ENCODE data around the gene RAB36.

RAB36 gene

DNA sequence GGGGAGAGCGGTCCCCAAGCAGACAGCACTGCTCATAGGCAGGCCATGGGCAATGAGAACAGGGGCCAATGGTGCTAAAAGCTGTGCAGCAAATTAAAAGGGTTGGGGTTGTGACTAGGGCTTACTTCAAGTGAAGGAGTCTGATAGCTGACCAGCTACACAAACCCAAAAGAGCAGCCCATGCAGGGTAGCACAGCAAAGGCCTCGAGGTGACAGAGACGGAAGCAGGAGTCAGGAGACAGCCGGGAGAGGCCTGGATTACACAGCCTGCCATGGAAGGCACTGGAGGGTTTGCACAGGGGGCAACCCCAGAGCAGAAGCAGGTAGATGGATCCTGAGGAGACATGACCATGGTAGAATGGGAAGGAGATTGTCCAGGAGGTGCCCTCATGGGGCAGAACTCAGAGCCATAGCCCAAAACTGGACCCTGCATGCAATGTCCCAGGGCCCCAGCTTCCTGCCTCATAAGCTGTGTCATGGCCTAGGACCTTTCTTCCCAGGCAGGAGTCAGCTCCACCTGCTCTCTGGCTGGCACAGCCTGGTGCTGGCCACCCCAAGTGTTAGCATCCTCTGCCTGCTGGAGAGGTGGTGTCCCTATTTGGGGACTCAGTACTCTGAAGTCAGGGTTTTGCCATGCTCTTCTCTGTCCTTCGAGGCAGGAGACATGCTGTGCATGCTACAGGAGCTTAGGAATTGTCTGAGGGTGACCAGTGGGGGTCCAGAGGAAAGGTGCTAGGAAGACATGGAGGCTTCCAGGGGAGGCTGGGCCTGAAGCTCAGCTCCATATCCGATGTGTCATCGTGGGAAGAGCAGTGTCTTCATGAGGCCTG lies 36.8 kb upstream of the RAB36 start:
- DNase-seq: no peak

DNA sequence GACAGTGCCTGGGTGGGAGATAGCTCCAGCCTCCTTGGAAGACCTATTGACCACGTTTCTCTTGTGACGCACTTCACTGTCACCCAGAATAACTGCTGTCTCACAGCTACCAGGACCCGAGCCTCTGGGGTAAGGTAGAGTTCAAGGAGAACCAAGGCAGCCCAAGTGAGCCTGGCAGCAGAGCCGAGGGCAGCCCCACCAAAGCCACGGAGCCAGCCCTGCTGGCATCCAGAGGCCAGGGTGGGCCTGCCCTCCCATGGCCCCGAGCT lies 36.3 kb upstream of the RAB36 start:
- no peak for DNase-seq

DNA sequence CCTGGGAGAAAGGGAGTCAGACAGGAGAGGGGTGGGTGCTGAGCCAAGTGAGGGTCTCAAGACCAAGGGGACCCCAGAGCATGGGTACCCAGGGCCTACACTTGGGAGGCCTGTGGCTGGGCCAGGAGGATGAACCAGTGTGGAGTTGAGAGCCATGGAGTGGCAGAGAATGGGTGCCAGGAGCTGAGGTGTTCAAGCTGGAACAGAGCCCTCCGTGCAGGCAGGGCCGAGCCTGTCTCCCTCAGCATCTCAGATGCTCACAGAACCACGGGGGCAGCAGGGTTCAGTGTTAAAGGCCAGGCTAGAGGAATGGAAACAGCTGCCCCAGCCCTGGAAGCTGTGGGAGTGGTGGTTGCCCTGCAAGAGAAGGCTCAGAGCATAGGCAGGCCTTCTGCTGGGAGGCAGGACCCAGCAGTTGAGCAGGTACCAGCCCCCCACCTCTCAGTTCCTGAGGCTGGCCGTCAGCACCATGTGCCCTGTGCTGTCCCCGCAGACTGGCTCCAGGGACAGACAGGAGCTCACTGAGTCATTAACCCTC lies 35.8 kb upstream of the RAB36 start:
- no peak for DNase-seq

DNA sequence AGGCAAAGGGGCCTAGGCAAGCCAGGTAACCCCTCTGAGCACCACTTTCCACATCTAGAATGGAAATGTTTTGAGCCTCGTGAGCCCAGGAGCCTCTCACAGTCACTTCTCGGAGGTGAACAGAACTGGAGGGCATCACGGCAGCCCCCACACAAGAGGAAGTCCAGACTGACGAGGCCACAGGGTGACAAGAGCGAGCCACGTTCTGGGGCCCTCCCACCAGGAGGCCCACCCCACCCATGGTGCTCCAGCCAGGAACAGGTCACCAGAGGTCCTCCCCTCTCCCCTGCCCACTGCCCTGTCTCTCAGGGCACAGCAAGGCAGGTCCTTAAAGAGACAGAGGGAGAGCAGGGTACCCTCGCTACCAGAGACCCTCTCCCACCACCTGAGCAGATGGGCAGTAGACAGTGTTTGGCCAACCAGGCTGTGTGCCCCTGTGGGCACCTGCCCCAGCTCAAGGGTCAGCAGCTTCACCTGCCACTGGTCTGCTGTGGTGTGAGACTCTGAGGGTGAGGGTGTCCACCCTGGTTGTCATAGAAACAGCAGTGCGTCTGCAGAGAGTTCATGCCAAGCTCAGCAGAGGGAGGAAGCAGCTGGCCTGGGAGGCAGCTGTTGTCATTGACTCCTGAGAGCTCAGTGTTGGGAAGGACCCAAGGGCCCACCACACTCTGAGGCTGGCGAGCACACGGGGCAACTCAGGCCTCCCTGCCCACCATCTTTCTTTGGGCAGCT lies 34.9 kb upstream of the RAB36 start:
- DNase-seq: peak; percentile 68

DNA sequence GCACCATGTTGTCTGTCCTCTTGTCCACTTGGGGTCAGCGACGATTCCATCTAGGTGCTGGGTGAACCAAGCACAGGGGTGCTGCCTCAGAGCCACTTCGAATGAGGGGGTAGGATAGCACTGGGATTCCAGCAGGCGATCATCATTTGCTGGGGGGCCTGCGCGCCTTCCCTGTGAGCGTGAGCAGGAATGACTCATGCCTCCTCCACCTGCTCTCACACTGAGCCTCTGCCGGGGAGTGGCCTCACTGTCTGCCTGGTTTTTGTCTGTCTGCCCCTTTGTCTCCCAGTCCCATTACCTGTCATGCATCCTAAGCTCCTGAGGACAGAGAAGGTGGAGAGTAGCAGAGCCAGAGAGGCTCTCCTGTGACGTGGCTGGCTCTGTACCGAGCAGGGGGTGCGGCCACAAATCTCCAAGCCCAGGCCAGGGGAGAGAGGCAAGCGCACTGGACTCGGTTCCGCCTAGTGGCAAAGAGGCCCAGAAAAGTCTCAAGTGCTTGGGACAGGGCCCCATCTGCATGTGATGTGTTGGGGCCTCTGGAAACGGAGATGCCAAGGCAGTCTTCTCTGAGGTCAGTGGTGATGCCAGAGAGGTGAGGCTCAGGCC lies 34.3 kb upstream of the RAB36 start:
- DNase-seq: no peak

DNA sequence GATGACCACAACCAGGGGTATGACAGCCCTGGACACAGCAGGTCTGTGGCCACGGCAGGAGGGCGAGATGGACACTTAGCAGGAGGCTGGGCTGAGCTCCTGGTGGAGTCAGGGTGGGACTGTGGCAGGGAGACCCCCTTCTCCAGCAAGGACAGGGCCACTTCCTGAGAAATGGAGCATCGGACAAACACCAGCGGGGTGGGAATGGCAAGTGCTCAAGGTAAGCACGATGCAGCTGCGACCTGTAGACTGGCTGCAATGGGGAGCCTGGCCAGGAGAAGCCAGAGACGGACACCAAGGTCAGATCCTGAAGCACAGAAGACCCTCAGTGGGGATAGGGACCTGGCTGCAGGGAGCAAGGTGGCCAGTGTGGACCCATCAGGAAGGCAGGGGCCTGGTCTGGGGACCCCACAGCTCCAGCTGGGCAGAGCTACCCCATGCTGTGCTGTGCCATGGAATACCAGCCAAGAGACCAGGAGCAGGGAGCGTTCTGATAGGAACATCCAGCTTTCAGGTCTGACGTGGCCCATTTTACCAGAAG lies 32.7 kb upstream of the RAB36 start:
- DNase-seq: no peak

DNA sequence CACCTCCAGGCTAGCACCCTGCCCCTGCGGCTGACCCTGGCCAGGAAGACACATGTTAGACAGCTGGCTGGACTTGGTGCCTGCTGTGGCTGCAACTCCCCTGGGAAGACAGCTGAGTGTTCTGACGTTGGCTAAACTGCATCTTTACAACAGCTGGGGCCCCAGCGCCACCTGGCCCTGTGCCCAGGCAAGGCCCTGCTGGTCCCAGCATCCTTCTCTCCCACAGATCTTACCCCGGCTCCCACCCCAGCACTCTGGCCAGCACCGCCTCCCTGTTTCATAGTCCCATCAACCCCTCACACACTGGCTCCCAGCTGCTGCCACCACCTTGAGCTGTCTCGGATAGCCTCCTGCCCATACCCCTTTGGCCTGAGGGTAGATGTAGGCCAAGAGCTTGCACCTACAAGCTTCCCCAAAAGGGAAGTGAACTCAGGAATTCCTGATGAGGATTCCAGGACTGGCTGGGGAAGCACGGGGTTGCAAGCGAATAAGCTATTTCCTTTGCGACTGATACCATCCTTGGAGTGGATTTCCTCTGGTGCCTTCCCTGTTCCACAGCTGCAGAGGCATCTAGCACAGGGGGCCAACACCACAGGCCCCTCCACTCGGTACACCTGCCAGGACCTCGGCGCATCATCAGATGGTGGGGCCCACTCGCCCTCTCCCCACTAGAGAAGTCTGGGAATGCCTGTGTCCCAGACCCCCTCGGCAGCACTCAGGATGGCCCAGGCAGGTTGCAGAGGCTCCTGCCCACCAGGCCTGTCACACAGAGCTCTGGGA lies 32.0 kb upstream of the RAB36 start:
- peak; percentile 47 for DNase-seq

DNA sequence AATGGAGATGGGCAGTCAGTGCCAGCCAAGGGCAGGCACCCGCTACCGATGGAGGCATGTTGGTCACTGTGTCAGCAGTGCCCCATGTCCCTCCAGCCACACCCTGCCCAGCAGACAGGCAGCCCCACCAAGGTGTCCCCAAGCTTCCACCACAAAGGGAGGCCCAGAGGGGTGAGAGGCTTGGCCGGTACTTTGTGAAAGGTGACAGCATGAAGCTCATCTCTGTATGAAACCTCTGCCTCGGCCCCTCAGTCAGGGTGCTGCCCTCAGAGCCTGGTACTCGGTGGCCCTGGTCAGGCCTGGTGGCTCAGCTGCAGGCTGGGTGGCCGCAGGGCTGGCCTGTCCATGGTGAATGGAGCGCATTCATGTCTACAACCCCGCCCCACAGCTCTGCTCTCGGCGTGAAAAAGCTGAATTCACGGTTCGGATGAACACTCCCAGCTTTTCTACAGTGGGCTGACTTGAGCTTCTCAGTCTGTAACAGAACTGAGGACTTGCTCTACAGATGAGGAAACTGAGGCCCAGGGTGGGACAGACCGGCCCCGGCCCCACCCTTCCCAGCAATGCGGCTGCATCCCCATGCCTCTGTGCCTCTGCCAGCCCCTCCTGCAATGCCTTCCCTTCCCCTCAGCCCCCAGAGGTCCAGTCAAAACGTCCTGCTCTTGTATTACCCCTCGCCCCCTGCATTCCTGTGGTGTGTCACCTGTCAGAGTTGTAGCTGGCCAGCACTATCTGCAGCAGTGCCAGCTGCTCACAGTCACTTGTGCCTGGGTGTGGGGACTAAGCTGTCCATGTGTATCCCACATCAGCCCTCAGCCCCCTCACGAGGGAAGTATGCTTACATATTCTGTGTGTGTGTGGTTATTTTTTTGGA lies 31.2 kb upstream of the RAB36 start:
- DNase-seq: no peak

DNA sequence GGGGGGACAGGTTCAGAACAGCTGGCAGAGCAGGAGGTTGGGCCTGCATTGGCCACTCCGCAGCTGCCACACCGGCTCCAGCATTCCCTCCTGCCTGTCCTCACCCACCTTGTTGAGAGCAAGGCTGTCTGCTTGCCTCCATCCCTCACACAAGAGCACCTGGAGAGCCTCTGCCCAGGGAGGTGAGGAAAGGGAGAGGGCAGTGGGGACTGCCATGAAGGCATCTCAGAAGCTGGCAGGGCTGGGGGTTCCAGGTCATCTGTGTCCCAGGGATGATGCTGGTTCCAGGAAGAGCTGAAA lies 30.6 kb upstream of the RAB36 start:
- no peak for DNase-seq

DNA sequence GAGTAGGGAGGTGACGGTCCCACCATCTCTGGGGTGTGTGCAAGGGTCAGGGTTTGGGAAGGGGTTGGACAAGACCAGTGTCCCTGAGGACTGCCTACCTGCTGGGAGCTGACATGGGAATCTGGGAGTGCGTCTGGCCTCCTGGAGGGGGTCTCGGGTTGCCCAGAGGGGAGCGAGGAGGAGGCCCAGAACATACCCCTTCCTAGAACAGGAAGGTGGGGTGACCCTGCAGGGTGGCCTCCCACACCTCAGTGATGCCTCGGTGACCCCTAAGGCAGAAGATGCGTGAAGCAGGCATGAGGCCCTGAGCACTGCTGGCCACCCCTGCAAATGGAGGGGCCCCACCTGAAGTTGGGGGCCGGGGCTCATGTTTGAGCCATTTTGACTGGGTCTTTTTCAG lies 29.9 kb upstream of the RAB36 start:
- DNase-seq: no peak

DNA sequence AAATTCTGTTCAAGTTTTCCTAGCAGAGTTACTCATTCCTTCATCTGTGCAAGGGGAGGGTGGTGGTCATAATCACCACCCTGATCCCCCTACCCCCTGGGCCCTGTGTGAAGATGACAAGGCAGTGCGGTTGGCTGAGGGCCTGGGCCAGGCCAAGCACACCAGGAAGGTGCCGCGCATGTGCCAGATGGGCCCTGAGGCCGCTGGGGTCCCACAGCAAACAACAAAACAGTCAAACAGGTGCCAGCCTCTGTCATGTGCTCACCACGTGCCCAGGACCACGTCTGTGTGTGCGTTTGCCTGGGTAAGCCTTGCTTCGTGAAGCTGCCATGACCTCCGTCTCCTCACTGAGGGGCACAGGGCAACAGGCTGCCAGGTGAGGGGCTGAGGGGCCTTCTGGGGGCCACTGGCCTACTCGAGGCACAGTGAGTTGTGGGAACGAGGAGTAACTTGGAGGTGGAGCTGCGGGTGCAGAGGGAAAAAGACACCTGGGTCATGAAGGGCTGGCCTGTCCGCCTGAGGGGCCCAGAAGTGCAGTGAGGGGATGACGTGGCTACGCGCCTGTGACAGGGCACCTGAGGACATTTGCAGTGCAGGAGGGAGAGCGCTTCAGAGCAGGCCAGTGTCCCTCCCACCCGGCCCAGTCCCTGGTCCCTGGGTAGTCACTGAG lies 29.3 kb upstream of the RAB36 start:
- DNase-seq: no peak

DNA sequence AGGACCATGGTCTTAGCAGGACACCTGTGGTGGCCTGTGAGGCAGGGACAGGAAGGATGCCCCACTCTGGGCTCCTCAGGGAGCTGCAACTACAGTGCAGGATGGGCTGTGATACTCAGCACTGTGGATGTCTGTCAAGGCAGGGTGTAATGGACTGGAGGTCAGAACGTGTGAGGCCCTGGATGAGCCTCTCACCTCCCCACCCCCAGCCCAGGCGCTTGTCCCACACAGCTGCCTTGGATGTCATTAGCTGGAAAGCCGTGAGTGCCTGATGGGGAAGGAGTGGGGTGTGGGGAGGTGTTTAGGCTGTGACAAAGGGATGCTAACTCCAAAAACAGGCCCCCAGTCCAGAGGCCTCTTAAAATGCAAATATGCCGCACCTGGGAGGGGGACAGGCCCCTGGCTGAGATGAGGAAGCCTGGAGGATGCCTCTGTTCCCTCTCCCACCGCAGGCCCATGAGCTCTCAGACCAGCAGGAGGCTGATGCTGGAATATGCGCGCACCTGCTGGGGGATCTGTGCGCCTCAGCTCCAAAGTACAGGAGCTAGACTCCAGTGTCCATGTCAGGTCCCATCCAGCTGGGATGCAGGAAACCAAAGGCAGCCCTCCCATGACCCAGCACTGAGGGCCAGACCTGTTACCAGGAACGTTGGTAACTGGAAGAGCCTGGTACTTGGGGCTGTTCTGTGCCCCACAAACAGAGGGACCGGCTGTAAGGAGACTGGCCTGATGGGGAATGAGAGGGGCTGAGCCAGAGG lies 28.6 kb upstream of the RAB36 start:
- no peak for DNase-seq

DNA sequence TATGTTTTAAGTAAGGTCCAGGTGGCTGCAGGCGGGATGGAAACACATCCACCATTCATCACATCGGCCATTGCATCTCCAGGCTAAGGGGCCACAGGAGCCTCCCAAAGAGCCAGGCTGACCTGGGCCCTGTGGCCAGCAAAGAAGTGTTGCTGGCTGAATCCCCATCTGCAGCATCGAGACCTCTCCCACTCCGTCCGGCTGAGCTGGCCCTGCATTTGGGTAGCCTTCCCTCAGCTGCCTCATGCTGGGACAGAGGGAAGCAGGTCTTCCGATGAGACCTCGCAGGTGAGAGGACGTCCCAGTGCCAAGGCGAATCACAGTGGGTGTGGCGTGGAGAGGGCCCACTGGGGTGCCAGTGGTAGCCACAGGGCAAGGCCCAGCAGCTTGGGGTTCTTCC lies 28.0 kb upstream of the RAB36 start:
- DNase-seq: no peak

DNA sequence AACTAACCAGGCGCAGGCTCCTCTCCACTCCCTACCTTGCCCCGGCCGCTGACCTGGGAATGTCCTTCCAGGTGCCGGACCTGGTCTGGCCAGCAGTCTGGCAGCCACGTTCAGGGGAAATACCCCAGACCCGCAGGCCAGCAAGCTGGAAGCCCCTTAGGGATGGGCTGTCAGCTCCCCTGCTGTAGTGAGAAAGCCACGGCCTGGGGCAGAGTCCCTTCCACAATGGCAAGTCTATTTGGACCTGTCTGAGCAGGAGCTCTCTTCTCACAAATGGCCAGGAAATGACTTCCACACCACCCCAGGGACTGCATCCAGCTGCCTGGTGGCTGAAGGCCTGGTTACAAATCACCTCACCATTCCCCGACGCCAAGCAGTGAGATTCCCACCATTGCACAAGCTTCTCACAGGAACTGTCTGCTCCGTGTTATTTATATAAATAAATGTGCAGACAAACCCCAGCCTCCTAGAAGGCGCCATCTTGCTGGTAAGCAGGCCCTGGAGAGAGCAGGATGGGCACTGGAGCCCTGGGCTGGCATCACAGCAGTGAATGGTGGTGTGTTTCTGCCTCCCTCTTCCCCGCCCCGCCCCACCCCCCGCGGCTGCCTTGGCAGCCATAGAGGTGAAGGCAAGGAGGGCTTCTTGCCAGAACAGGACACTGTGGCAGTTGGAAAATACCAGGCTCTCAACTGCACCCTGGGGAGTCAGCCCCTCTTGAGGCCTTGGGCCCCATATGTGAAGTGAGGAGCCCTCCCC lies 27.2 kb upstream of the RAB36 start:
- DNase-seq: no peak

DNA sequence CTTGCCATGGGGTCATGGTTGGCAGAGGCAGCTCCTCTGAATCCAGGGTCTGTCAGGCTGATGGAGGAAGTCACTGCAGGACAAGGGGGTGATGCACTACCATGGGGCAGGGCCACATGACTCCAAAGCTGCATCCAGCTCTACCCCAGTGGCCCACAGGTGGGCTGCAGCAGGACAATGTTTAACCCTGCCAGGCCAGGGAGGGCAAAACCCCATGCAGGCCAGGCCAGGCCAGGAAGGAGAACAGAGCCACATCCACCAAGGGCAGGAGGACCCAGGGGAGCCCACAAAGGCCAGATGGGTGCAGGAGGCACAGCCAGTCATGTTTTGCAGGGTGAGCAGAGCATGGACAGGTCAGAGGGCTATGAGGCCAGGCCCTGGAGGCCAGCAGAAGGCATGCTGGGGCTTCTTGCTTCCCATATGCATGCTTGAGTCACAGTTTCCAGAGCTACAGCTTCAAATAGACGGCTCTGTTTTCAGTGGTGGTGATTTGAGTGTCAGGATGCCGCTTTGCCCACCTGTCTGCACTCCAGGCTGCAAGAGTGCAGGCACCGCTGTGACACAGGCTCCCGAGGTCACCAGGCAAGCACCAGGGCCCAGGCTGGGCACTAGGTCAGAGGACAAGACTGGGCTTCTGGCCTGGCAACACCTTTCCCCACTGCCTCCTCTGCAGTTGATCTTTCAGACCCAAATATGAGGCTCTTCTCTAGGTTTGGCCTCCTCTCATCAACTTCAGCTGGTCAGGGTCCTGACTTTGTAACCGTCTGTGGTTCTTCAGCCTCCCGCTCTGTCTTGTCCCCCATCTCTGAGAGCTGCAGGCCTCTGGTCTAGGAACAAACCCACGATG lies 26.4 kb upstream of the RAB36 start:
- DNase-seq: no peak

DNA sequence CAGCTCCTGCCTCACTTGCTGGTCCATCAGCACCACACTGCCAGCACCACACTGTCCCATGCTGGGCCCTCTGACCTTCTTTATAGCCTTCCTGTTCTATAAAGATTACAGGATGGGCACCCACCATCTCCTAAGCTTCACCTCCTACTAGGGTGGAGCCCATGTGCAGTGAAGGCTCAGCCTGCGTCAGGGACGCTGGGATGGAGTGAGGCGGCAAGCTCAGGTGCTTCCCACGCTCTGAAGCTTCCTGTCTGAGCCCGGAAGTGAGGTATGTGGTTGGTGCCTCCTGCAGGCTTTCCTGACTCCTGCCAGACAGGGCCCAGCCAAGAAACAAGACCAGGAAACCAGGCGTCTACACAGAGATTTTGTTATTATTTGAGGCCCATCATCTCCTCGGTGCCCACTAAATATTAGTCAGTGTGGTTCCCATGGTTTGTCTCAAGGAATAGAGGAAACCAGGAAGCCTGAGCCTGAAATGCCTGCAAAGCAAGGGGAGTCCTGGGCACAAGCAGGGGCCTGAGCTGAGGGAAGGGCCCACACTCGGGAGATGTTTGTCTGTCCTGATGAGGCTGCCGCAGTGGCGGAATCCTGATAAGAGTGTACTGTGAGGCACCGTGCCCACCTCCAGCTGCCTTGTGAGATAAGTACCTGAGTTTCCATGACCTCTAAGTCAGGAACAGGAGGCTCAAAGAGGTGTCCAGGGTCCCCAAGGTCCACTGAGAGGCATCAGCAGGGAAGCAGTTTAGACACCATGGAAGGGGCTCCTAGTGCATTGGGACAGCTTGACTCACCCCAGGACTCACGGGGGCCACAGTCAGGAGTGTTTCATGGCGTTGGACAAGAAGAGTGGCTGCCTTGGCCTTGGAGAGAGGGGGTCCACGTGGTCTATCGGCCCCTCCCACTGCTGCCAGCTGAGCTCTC lies 25.5 kb upstream of the RAB36 start:
- DNase-seq: no peak

DNA sequence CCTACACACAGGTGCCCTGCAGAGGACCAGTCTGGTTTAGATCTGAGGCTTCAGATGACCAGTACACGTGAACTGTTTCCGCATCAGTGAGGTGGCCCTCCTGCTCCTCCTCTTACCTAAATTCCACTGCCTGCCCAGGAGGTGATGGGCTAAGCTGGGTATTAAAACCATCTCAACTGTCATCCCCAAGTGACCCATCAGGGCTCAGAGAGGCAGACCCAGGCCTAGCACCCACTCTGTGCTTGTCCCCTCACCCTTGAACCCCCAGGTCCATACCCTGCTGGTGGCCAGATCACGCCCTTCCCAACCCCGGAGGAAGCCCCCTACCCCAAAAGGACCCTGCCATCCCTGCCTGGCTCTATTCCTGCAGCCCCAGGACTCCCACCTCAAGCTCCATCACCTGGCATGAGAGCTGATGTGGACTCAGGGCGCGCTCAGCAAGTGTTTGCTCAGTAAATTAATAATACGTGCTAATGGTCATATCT lies 24.8 kb upstream of the RAB36 start:
- DNase-seq: no peak

DNA sequence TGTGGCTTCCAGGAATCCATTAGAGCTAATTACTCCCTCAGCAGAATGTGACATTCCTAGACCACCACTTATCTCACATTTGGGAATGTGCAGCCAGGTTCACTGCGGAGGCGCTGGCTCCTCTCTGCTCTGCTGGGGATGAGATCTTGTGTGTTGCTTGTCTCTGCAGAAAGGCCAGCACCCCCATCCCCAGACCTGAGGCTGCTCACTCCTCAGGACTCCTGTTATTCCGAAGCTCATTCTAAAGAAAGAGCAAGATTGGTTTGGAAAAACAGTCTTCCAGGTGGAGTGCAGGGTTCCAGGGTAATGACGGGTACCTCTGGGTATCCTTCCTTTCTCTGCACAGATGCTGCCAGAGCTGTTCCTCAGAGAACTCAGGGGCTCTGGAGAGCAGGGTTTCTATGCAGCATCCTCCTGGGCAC lies 24.3 kb upstream of the RAB36 start:
- DNase-seq: no peak

Data from RPMI8226 (cell line).